Measurements from ENCODE around the gene DNAH8.

Gene DNAH8

DNA sequence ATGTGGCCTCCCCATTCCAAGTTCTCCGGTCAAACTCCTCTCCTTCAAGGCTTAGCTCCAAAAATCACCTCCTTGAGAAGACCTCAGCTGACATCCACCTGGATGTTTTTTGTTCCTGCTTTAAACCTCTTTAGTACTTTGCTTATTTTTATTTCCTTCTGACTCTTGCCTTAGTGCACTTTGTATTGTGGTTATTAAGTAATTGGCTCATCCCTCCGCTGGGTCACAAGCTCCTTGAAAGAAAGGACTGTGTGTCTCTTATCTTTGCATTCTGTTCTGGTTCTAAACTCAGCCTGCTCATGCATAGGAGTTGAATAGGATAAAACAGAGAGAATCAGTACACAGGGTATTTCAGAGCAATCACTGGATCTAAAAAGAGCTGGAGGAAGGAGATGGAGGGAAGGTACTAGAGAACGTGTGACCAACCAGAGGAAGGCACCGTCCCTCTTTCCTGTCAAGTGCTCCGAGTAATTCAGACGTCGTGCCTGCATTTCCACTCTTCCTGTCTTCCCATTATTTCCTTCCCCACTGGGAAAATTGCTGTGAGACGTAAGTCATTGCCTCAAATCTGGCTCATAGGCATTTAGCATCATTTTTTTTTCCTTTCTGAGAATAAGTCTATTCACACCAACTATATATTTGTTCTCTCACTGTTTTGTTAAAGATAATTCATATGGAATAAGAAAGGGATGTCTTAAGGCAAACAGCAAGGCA lies 273.8 kb downstream of the DNAH8 start:
- TF ChIP-seq, protein P1, sequence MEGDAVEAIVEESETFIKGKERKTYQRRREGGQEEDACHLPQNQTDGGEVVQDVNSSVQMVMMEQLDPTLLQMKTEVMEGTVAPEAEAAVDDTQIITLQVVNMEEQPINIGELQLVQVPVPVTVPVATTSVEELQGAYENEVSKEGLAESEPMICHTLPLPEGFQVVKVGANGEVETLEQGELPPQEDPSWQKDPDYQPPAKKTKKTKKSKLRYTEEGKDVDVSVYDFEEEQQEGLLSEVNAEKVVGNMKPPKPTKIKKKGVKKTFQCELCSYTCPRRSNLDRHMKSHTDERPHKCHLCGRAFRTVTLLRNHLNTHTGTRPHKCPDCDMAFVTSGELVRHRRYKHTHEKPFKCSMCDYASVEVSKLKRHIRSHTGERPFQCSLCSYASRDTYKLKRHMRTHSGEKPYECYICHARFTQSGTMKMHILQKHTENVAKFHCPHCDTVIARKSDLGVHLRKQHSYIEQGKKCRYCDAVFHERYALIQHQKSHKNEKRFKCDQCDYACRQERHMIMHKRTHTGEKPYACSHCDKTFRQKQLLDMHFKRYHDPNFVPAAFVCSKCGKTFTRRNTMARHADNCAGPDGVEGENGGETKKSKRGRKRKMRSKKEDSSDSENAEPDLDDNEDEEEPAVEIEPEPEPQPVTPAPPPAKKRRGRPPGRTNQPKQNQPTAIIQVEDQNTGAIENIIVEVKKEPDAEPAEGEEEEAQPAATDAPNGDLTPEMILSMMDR (IDR thresholded peaks at IDR 0.05; ENCODE audit: extremely low read depth, insufficient read depth, missing control alignments): no peak
- no peak for DNase-seq (ENCODE audit: low spot score)
- in situ Hi-C loops (cut with MboI; ENCODE audit: low pct_unique_long_range_greater_than_20kb, low sequenced_read_pairs, unreplicated experiment): loop anchor here (25.0 kb wide), 1 partner anchor 323 kb away; the partner anchor contains the start of genes KCNK16 and KCNK17

DNA sequence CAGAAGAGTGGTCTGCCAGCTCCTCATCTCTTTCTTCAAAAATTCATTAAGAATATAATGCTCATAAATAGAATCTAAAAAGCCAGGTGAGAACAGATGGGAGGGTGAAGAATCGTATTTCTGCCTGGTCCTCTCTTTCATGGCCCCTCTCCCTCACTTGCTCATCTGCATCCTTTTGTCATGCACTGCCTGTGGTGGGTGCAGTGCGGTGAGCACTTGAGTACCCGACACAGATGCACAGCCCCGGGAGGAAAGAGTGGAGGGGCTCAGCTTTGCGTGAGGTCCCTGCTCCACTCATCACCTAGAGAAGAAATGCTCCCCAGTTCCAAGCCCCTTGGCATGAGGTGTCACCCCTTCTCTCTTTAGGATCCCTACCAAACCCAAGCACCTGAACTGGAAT lies 275.4 kb downstream of the DNAH8 start:
- in situ Hi-C loops (cut with MboI; ENCODE audit: low pct_unique_long_range_greater_than_20kb, low sequenced_read_pairs, unreplicated experiment): loop anchor here (25.0 kb wide), 1 partner anchor 322 kb away; the partner anchor contains the start of genes KCNK16 and KCNK17
- TF ChIP-seq, protein P1 (IDR thresholded peaks at IDR 0.05; ENCODE audit: extremely low read depth, insufficient read depth, missing control alignments): no peak
- DNase-seq (ENCODE audit: low spot score): no peak

DNA sequence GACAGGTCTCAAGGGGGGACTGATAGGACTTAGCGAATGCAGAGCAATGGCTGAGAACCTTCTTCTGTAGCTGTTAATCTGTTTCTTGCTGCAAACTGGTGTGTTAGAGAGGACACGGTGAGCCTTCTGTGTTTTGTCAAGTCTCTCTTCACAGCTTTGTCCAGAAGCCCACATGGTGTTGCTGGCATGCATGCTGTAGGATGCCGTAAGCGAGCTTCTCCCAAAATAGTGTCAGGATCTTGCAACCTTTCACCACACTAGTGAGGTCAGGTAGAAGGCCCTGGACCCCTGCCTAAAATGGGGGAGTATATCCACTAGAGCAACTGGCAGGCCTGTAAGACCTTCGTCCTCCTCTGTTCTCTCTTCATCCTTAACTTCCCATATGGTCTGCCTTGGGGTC lies 281.6 kb downstream of the DNAH8 start:
- in situ Hi-C loops (cut with MboI; ENCODE audit: low pct_unique_long_range_greater_than_20kb, low sequenced_read_pairs, unreplicated experiment): loop anchor here (25.0 kb wide), 1 partner anchor 316 kb away; the partner anchor contains the start of genes KCNK16 and KCNK17
- no peak for DNase-seq (ENCODE audit: low spot score)
- TF ChIP-seq, protein P1 (IDR thresholded peaks at IDR 0.05; ENCODE audit: extremely low read depth, insufficient read depth, missing control alignments): no peak

DNA sequence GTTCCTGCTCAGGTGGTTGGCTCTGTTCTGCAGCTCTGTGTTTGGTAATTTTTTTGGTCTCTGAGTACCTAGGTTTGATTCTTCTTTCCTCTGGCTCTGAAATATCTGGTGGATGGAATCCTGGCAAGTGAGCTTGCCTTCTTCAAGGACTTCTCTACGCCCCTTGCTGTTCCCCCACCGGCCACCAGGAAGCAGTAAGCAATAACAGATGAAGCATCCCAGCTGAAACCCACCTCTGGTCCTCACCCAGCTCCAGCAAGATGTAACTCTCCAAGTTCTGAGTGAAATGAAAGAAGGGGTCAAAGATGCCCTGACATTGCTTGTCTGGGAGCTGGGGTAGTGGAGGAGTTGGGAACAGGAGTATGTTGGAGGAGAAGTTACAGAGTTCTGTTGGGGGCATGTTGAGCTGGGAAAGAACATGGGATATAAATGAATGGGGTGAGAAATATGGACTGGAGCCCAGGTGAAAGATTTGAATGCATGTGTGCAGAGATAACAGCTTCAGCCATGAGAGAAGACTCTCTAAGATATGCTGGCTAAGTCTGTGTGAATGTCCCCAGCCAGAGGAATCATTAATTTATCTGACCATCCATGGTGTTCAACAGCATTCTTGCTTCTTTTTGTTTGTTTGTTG lies 282.1 kb downstream of the DNAH8 start:
- TF ChIP-seq, protein P1 (IDR thresholded peaks at IDR 0.05; ENCODE audit: extremely low read depth, insufficient read depth, missing control alignments): peak; percentile 59
- in situ Hi-C loops (cut with MboI; ENCODE audit: low pct_unique_long_range_greater_than_20kb, low sequenced_read_pairs, unreplicated experiment): loop anchor here (25.0 kb wide), 1 partner anchor 315 kb away; the partner anchor contains the start of genes KCNK16 and KCNK17
- peak; percentile 17 for DNase-seq (ENCODE audit: low spot score)

DNA sequence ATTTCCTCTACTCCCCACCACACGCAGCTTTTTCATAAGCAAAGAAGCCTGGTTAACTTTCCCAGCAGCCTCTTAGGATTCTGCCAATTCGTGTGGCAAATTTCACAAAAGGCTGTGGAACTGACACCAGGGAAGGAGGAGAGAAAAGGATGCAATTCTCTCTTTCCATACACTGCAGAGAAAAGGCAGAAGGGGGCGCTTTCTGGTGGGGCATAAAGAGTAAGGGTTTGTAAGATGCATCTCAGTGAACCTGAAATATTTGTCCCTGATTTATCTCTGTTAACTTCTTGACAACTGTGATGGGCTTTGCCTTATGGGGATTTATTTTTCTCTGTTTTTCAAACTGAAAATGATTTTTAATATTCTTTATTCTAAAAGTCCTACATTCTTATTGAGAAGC lies 288.0 kb downstream of the DNAH8 start:
- in situ Hi-C loops (cut with MboI; ENCODE audit: low pct_unique_long_range_greater_than_20kb, low sequenced_read_pairs, unreplicated experiment): no loop called here
- TF ChIP-seq, protein P1 (IDR thresholded peaks at IDR 0.05; ENCODE audit: extremely low read depth, insufficient read depth, missing control alignments): peak; percentile 27
- no peak for DNase-seq (ENCODE audit: low spot score)

DNA sequence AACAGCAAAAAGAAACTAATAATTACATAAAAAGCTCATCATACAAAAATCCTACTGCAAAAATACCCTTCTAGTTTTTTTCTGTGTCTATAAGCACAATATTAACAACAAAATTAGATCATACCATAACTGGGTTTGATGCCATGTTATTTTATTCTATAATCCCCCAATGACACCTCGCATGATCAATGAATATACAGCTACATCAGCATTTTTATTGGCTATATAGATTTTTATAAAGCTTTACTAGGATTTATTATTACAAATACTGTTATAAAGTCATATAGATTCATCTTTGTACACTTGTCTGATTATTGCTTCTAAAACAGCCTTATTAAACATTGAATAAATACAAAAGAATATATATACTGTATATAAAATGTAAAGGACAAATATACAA lies 288.4 kb downstream of the DNAH8 start:
- in situ Hi-C loops (cut with MboI; ENCODE audit: low pct_unique_long_range_greater_than_20kb, low sequenced_read_pairs, unreplicated experiment): no loop called here
- TF ChIP-seq, protein P1 (IDR thresholded peaks at IDR 0.05; ENCODE audit: extremely low read depth, insufficient read depth, missing control alignments): no peak
- no peak for DNase-seq (ENCODE audit: low spot score)
